HUDEP-2 (cell line): ENCODE data around the gene COLEC12.

Experiments used
- DNase-seq, 76 experiments: peaks; one replicate each; lab custom pipeline; 2025; ENCODE audit not compliant: unreplicated experiment in 76 of 76; lab: John Stamatoyannopoulos, UW

The COLEC12 gene

GRCh38 chr18:506801-507200 lies 6.3 kb upstream of the COLEC12 start:
- no peak for DNase-seq

- no peak for DNase-seq
Measured at GRCh38 chr18:506264-506663, 5.8 kb upstream of the COLEC12 start.

- no peak for DNase-seq
Measured at GRCh38 chr18:505483-506122, 5.1 kb upstream of the COLEC12 start.

- DNase-seq: no peak
Measured at GRCh38 chr18:501406-501714, 859 bp upstream of the COLEC12 start.

GRCh38 chr18:499776-500631 lies 497 bp downstream of the COLEC12 start:
- DNase-seq: no peak

GRCh38 chr18:498931-499775 lies 1.3 kb downstream of the COLEC12 start:
- DNase-seq: no peak

GRCh38 chr18:497688-498087 lies 2.8 kb downstream of the COLEC12 start:
- DNase-seq: no peak

- no peak for DNase-seq
Measured at GRCh38 chr18:495452-495851, 5.0 kb downstream of the COLEC12 start.

GRCh38 chr18:495017-495416 lies 5.5 kb downstream of the COLEC12 start:
- DNase-seq: no peak

- DNase-seq: no peak
Measured at GRCh38 chr18:493986-494983, 6.2 kb downstream of the COLEC12 start.

GRCh38 chr18:492451-492850 lies 8.1 kb downstream of the COLEC12 start:
- no peak for DNase-seq

- no peak for DNase-seq
Measured at GRCh38 chr18:490624-491023, 9.9 kb downstream of the COLEC12 start.

- no peak for DNase-seq
Measured at GRCh38 chr18:490024-490366, 10.5 kb downstream of the COLEC12 start.

- no peak for DNase-seq
Measured at GRCh38 chr18:489244-490023, 11.1 kb downstream of the COLEC12 start.

- DNase-seq: no peak
Measured at GRCh38 chr18:486929-487740, 13.4 kb downstream of the COLEC12 start.

- no peak for DNase-seq
Measured at GRCh38 chr18:484749-485464, 15.6 kb downstream of the COLEC12 start.

- no peak for DNase-seq
Measured at GRCh38 chr18:478681-479080, 21.8 kb downstream of the COLEC12 start.

- DNase-seq: peak in 3 of 76 experiments; percentile 1 to 22 (median 1)
Measured at GRCh38 chr18:477565-477964, 22.9 kb downstream of the COLEC12 start.
